HepG2 (cell line): ENCODE data around the gene AGAP1. TPM values are rescaled to one million over a fixed set of nuclear protein-coding genes. Genes with fewer than 3 reads are reported as not detected.

Source experiments
- ATAC-seq: fragments of 200-7000 bp; cut with Tn5 transposase; 3 replicates; pipeline ENCODE4 v1.9.1; 2020; ENCODE audit warnings: mild to moderate bottlenecking, moderate library complexity
- BruUV-seq: library from RNA; stranded (reverse); fragments of 400-500 nt; replicated peaks from 2 replicates; lab custom pipeline; 2021; lab: Mats Ljungman, UMichigan
- CTCF ChIA-PET: fragments of 300-600 bp; formaldehyde crosslinking; extraction: SDS; loops from one replicate; lab custom pipeline; 2021; ENCODE audit warnings: low total read pairs, inconsistent platforms, low intra/inter-chr PET ratio; lab: Yijun Ruan, JAX
- POLR2A ChIA-PET: fragments of 350-600 bp; sonication (Branson Sonifier 250); formaldehyde crosslinking; loops from one replicate; lab custom pipeline; 2020; ENCODE audit warnings: antibody characterized with exemption, inconsistent platforms; lab: Yijun Ruan, JAX
- DNase-seq: peaks from one replicate; pipeline ENCODE4 v3.0.0-alpha.2; 2015; ENCODE audit warnings: low spot score
- FAIRE-seq: peaks from 3 replicates; lab custom pipeline; 2011; peaks lifted over from hg19 to GRCh38; lab: Jason Lieb, UNC
- H2AFZ ChIP-seq: one replicate; pipeline ENCODE4 v1.6.1; 2011; ENCODE audit warnings: low read length, inconsistent platforms
- H3K27ac ChIP-seq: fragments of 300-600 bp; 3 replicates; pipeline ENCODE4 v1.8.0; 2011; ENCODE audit warnings: mixed run types, mild to moderate bottlenecking, mixed read lengths, low read length, inconsistent platforms; ENCODE audit not compliant: insufficient read depth; ENCODE audit errors: extremely low read length
- H3K27me3 ChIP-seq, 2 experiments: fragments of 200-600 bp in 1 of 2; 2 replicates in 1 of 2; 3 replicates in 1 of 2; pipeline versions ENCODE4 v1.6.0 to v1.8.0; 2011; ENCODE audit warnings: low read length in 2 of 2, mild to moderate bottlenecking in 2 of 2, moderate library complexity in 2 of 2, inconsistent platforms in 1 of 2; ENCODE audit not compliant: insufficient read depth in 2 of 2, control insufficient read depth in 1 of 2
- H3K36me3 ChIP-seq, 2 experiments: fragments of 200-600 bp in 1 of 2; replicated peaks in 1 of 2; 2 replicates in 1 of 2; 3 replicates in 1 of 2; pipeline versions ENCODE4 v1.5.1 to v1.8.0; 2011; ENCODE audit warnings: low read length in 2 of 2, inconsistent platforms in 1 of 2; ENCODE audit not compliant: insufficient read depth in 2 of 2, control insufficient read depth in 1 of 2
- H3K4me1 ChIP-seq: 2 replicates; pipeline ENCODE4 v1.5.1; 2012; ENCODE audit warnings: low read length, inconsistent platforms; ENCODE audit not compliant: insufficient read depth
- H3K4me2 ChIP-seq: 2 replicates; pipeline ENCODE4 v1.6.0; 2011; ENCODE audit warnings: low read depth, low read length, inconsistent platforms
- H3K4me3 ChIP-seq, 3 experiments: fragments of 200-600 bp in 1 of 3; sonication (generic), shearing (Covaris generic) in 1 of 3; replicated peaks in 1 of 3; 2 replicates each; pipeline ENCODE4 v1.5.1; 2011 to 2016; ENCODE audit warnings: low read length in 3 of 3, inconsistent platforms in 2 of 3, low read depth in 2 of 3, mild to moderate bottlenecking in 2 of 3, control low read depth in 1 of 3, mixed read lengths in 1 of 3; ENCODE audit not compliant: insufficient read depth in 1 of 3
- H3K79me2 ChIP-seq: one replicate; pipeline ENCODE4 v1.6.1; 2011; ENCODE audit warnings: low read length, inconsistent platforms; ENCODE audit not compliant: insufficient read depth
- H3K9ac ChIP-seq: 2 replicates; pipeline ENCODE4 v1.6.0; 2011; ENCODE audit warnings: mild to moderate bottlenecking, low read depth, low read length, inconsistent platforms; ENCODE audit not compliant: insufficient read depth
- H3K9me3 ChIP-seq: 2 replicates; pipeline ENCODE4 v1.5.1; 2012; ENCODE audit warnings: mild to moderate bottlenecking, low read length
- H4K20me1 ChIP-seq: 2 replicates; pipeline ENCODE4 v1.6.0; 2011; ENCODE audit warnings: inconsistent platforms, mild to moderate bottlenecking, low read length, moderate library complexity; ENCODE audit not compliant: insufficient read depth
- CAMTA2 ChIP-seq: sonication (generic); formaldehyde crosslinking; IDR thresholded peaks from 2 replicates; pipeline ENCODE4 v1.4.0; 2020; ENCODE audit warnings: mild to moderate bottlenecking, missing genetic modification reagents, borderline replicate concordance
- ESRRA ChIP-seq: sonication (generic); formaldehyde crosslinking; IDR thresholded peaks from 2 replicates; pipeline ENCODE4 v1.5.1; 2020; ENCODE audit warnings: mild to moderate bottlenecking, low read depth, missing genetic modification reagents
- FIP1L1 ChIP-seq: fragments of 200-400 bp; formaldehyde crosslinking; IDR thresholded peaks from 2 replicates; pipeline ENCODE4 v1.6.1; 2018; ENCODE audit warnings: low read depth, mild to moderate bottlenecking, low read length, moderate library complexity, borderline replicate concordance; ENCODE audit not compliant: insufficient read depth
- FOSL1 ChIP-seq: sonication (generic); formaldehyde crosslinking; IDR thresholded peaks from 2 replicates; pipeline ENCODE4 v1.9.0; 2021; ENCODE audit warnings: missing genetic modification reagents, borderline replicate concordance
- HDAC6 ChIP-seq: fragments of 200-600 bp; sonication (generic); IDR thresholded peaks from 2 replicates; pipeline ENCODE4 v1.7.0; 2017; ENCODE audit warnings: mild to moderate bottlenecking, antibody characterized with exemption, low read length, low read depth
- MED13 ChIP-seq: sonication (generic); formaldehyde crosslinking; IDR thresholded peaks from 2 replicates; pipeline ENCODE4 v1.5.0; 2020; ENCODE audit warnings: missing genetic modification reagents
- MEIS1 ChIP-seq: sonication (generic); formaldehyde crosslinking; IDR thresholded peaks from 2 replicates; pipeline ENCODE4 v1.9.0; 2021; ENCODE audit warnings: mild to moderate bottlenecking, missing genetic modification reagents, moderate library complexity, borderline replicate concordance
- MTA3 ChIP-seq: sonication (generic); formaldehyde crosslinking; IDR thresholded peaks from 2 replicates; pipeline ENCODE4 v1.4.0; 2020; ENCODE audit warnings: missing genetic modification reagents
- MTERF4 ChIP-seq: sonication (generic); formaldehyde crosslinking; IDR thresholded peaks from 2 replicates; pipeline ENCODE4 v1.8.0; 2023; ENCODE audit warnings: mild to moderate bottlenecking, missing genetic modification reagents
- PAX8 ChIP-seq: sonication (generic); formaldehyde crosslinking; IDR thresholded peaks from 2 replicates; pipeline ENCODE4 v1.8.0; 2022; ENCODE audit warnings: mild to moderate bottlenecking, missing genetic modification reagents, borderline replicate concordance
- RFXAP ChIP-seq: sonication (generic); formaldehyde crosslinking; IDR thresholded peaks from 2 replicates; pipeline ENCODE4 v1.4.0; 2020; ENCODE audit warnings: missing genetic modification reagents, borderline replicate concordance
- SALL1 ChIP-seq: sonication (generic); formaldehyde crosslinking; IDR thresholded peaks from 2 replicates; pipeline ENCODE4 v1.8.0; 2022; ENCODE audit warnings: mild to moderate bottlenecking, missing genetic modification reagents
- SOX13 ChIP-seq, 3 experiments: fragments of 450-650 bp in 1 of 3; sonication (generic) in 1 of 3; formaldehyde crosslinking in 1 of 3; IDR thresholded peaks in 2 of 3; conservative IDR thresholded peaks in 1 of 3; 2 replicates each; pipeline versions ENCODE4 v1.5.0 to v1.6.1; 2016 to 2020; ENCODE audit warnings: antibody characterized with exemption in 1 of 3, mild to moderate bottlenecking in 1 of 3, missing compliant biosample characterization in 1 of 3, missing genetic modification reagents in 1 of 3, moderate library complexity in 1 of 3
- TBP ChIP-seq: sonication (generic); formaldehyde crosslinking; IDR thresholded peaks from 2 replicates; pipeline ENCODE4 v1.5.0; 2020; ENCODE audit warnings: missing genetic modification reagents
- TRAFD1 ChIP-seq: sonication (generic); formaldehyde crosslinking; IDR thresholded peaks from 2 replicates; pipeline ENCODE4 v1.5.1; 2020; ENCODE audit warnings: missing genetic modification reagents, mild to moderate bottlenecking, borderline replicate concordance
- ZBTB38 ChIP-seq: sonication (generic); formaldehyde crosslinking; IDR thresholded peaks from 2 replicates; pipeline ENCODE4 v1.5.1; 2020; ENCODE audit warnings: mild to moderate bottlenecking, missing genetic modification reagents
- ZIK1 ChIP-seq: sonication (generic); formaldehyde crosslinking; IDR thresholded peaks from 2 replicates; pipeline ENCODE4 v1.5.0; 2020; ENCODE audit warnings: mild to moderate bottlenecking, low read depth, missing genetic modification reagents, borderline replicate concordance
- ZNF124 ChIP-seq: sonication (generic); formaldehyde crosslinking; IDR thresholded peaks from 2 replicates; pipeline ENCODE4 v1.4.0; 2020; ENCODE audit warnings: missing genetic modification reagents
- ZNF362 ChIP-seq: sonication (generic); formaldehyde crosslinking; IDR thresholded peaks from 2 replicates; pipeline ENCODE4 v1.4.0; 2020; ENCODE audit warnings: missing genetic modification reagents, mild to moderate bottlenecking, borderline replicate concordance
- ZNF746 ChIP-seq: sonication (generic); formaldehyde crosslinking; IDR thresholded peaks from 2 replicates; pipeline ENCODE4 v1.8.0; 2022; ENCODE audit warnings: mild to moderate bottlenecking, missing genetic modification reagents
- WGBS: methylation state at CpG from one replicate; pipeline ENCODE4 v1.1.6; 2017; ENCODE audit warnings: low lambda C conversion rate; 5-methylcytosine and 5-hydroxymethylcytosine counted together
- in situ Hi-C: cut with HindIII; loops from 2 replicates; pipeline ENCODE4 v1.10.0; 2017; ENCODE audit warnings: low pct_unique_long_range_greater_than_20kb; ENCODE audit not compliant: extremely low pct_ligation_motif_present
- intact Hi-C: fragments of 100-400 bp; cut with micrococcal nuclease; formaldehyde crosslinking; loops from one replicate; pipeline ENCODE4 v1.10.0; 2022; ENCODE audit not compliant: unreplicated experiment
- polyA plus RNA-seq, 8 experiments: library from polyadenylated mRNA; depleted of rRNA in 3 of 8; stranded (reverse) in 7 of 8; unstranded in 1 of 8; fragments of >200 nt; fragmentation: Illumina TruSeq in 4 of 8; extraction: Trizol in 4 of 8; gene quantifications; 2 replicates each; pipeline versions ENCODE4 v1.2.1 to v1.2.3, GENCODE V29; 2011 to 2016; ENCODE audit warnings: low read depth in 4 of 8, missing spikeins in 1 of 8, mixed read lengths in 1 of 8; ENCODE audit not compliant: insufficient read depth in 1 of 8
- total RNA-seq, 5 experiments: library from RNA; depleted of rRNA; stranded (reverse); fragments of >200 nt; fragmentation: Illumina TruSeq; extraction: Trizol; gene quantifications; 2 replicates each; pipeline ENCODE4 v1.2.3, GENCODE V29; 2016; ENCODE audit warnings: low read depth in 1 of 5

AGAP1 gene
- total and polyA plus RNA-seq, 2 of the 13 experiments (the other 11 are each of a cell fraction or from before 2014, with no cell fraction given): 21.2 to 32.7 TPM

- TF ChIP-seq PAX8 (no peak), TBP (no peak), CAMTA2 (CRISPR knock-in tag) (no peak), FOSL1 (CRISPR knock-in tag) (no peak), MTA3 (CRISPR knock-in tag) (no peak), RFXAP (CRISPR knock-in tag) (no peak), ZNF746 (CRISPR knock-in tag) (no peak)
Observed at GRCh38 chr2:235545339-235546150, 51.7 kb downstream of the AGAP1 start (continued).

GRCh38 chr2:235546151-235546435 lies 52.2 kb downstream of the AGAP1 start:
- DNase-seq (no peak), FAIRE-seq (no peak), ATAC-seq (no peak)
- H3K9ac ChIP-seq: no peak overlapping the region
- intact Hi-C loops: no loop called here
- no peaks in the 10 kb centered on the region for H3K27me3 ChIP-seq
- 100% methylated on average over 3 of the region's 3 CpGs for WGBS
- H4K20me1 ChIP-seq: peaks cover 12% of the 10 kb centered on the region
- peaks cover 66% of the 10 kb centered on the region for H3K4me1 ChIP-seq
- H3K4me2 ChIP-seq: no peak overlapping the region
- H2AFZ ChIP-seq: no peak overlapping the region
- H3K4me3 ChIP-seq: no peak overlapping the region
- ChIA-PET POLR2A (no interaction called here), CTCF (no interaction called here)
- no TSS peak for BruUV-seq
- H3K9me3 ChIP-seq: no peaks in the 10 kb centered on the region
- H3K36me3 ChIP-seq: no peaks in the 10 kb centered on the region
- peaks cover 71% of the 10 kb centered on the region for H3K79me2 ChIP-seq
- in situ Hi-C loops: no loop called here
- H3K27ac ChIP-seq: no peak overlapping the region
- TF ChIP-seq ZNF124 (CRISPR knock-in tag): no peak
- no peak for TF ChIP-seq TRAFD1
- TF ChIP-seq MTERF4 (CRISPR knock-in tag): no peak
- no peak for TF ChIP-seq MED13 (CRISPR knock-in tag)
- no peak for TF ChIP-seq ZIK1
- no peak for TF ChIP-seq MEIS1 (CRISPR knock-in tag)
- no peak for TF ChIP-seq SALL1
- TF ChIP-seq ZNF362 (CRISPR knock-in tag): no peak
- no peak for TF ChIP-seq FIP1L1
- TF ChIP-seq ZBTB38 (CRISPR knock-in tag): no peak
- no peak for TF ChIP-seq ESRRA (CRISPR knock-in tag)
- TF ChIP-seq HDAC6: no peak
- no peak for TF ChIP-seq SOX13 (IDR thresholded peaks at IDR 0.05)
- TF ChIP-seq SOX13 (CRISPR knock-in tag; conservative IDR thresholded peaks at IDR 0.05 in 1 of 2, IDR thresholded peaks at IDR 0.05 in 1 of 2): no peak
